ENCODE data around the gene CRACR2B. TPM values are rescaled to one million over a fixed set of nuclear protein-coding genes. Genes with fewer than 3 reads are reported as not detected.

Gene CRACR2B
- total and polyA plus RNA-seq, 2 of the 13 experiments (the other 11 are each of a cell fraction or from before 2014, with no cell fraction given): 14.9 to 21.0 TPM

DNA sequence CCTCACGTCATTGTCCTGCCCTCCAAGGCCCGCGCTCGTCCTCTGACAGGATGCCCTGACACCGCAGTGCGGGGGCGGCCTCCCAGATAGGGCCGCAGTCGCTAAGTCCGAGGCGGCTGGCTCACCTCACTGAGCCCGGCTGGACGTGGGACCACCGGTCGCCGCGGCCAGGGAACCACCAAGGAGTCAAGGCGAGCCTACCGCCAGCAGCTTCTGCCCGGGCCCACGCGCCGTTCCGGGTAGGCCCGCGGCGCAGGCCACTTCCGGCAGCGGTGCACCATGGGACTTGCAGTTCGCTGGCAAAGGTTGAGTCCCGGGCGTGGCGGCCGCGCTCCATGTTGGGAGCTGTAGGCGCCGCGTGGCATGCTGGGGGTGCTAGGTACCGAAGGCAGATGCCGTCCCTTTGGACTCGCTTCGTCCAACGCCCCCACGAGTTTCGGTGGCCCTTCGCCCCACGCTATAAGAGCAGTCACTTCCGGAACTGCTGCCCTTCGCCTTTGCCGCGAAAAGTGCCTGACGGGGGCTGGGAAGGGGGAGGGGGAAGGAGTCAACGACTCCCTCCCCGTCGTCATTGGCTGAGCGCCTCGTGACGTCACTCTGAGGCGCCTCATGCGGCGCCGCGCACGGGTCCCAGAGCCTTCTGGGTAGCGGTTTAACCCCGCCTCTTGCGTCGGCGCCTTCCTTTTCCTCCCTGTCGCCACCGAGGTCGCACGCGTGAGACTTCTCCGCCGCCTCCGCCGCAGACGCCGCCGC is 18.3 kb upstream of the CRACR2B start, which contains the start of gene RPLP2 (continued):
- TF ChIP-seq GTF2F1 (IDR thresholded peaks at IDR 0.05; ENCODE audit: low read length): peak; percentile 87; the same call in 1 of the 2 replicates
- TF ChIP-seq ZNF180 (CRISPR knock-in tag; IDR thresholded peaks at IDR 0.05; ENCODE audit: borderline replicate concordance, low read depth): no peak
- TF ChIP-seq SIN3A (IDR thresholded peaks at IDR 0.05; ENCODE audit: borderline replicate concordance, low read depth, low read length): peak; percentile 68; the same call in 1 of the 2 replicates
- TF ChIP-seq ZNF121 (CRISPR knock-in tag; IDR thresholded peaks at IDR 0.05): no peak
- TF ChIP-seq, protein P1, sequence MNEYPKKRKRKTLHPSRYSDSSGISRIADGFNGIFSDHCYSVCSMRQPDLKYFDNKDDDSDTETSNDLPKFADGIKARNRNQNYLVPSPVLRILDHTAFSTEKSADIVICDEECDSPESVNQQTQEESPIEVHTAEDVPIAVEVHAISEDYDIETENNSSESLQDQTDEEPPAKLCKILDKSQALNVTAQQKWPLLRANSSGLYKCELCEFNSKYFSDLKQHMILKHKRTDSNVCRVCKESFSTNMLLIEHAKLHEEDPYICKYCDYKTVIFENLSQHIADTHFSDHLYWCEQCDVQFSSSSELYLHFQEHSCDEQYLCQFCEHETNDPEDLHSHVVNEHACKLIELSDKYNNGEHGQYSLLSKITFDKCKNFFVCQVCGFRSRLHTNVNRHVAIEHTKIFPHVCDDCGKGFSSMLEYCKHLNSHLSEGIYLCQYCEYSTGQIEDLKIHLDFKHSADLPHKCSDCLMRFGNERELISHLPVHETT (CRISPR knock-in tag; conservative IDR thresholded peaks at IDR 0.05): no peak; the same call in 1 of the 2 replicates
- TF ChIP-seq TCF7 (IDR thresholded peaks at IDR 0.05; ENCODE audit: low read depth): no peak
- peak; percentile 64; the same call in 1 of the 2 replicates for TF ChIP-seq ZXDC (CRISPR knock-in tag; IDR thresholded peaks at IDR 0.05)
- no peak; the same call in 1 of the 2 replicates for TF ChIP-seq ZNF598 (CRISPR knock-in tag; IDR thresholded peaks at IDR 0.05; ENCODE audit: borderline replicate concordance)
- TF ChIP-seq PBX3 (CRISPR knock-in tag; IDR thresholded peaks at IDR 0.05; ENCODE audit: borderline replicate concordance): no peak
- peak; percentile 18 for TF ChIP-seq MEIS1 (CRISPR knock-in tag; IDR thresholded peaks at IDR 0.05; ENCODE audit: borderline replicate concordance)
- TF ChIP-seq SSRP1 (CRISPR knock-in tag; IDR thresholded peaks at IDR 0.05): no peak
- TF ChIP-seq ZNF562 (CRISPR knock-in tag; IDR thresholded peaks at IDR 0.05; ENCODE audit: borderline replicate concordance): no peak
- TF ChIP-seq RFXAP (CRISPR knock-in tag; IDR thresholded peaks at IDR 0.05; ENCODE audit: borderline replicate concordance): no peak
- TF ChIP-seq IKZF5 (CRISPR knock-in tag; IDR thresholded peaks at IDR 0.05): peak; percentile 67
- no peak for TF ChIP-seq ZNF879 (CRISPR knock-in tag; IDR thresholded peaks at IDR 0.05)
- TF ChIP-seq KDM4B (CRISPR knock-in tag; IDR thresholded peaks at IDR 0.05): peak; percentile 5
- peak; percentile 83; the same call in 1 of the 2 replicates for TF ChIP-seq CBFB (CRISPR knock-in tag; IDR thresholded peaks at IDR 0.05)
- TF ChIP-seq SP5 (CRISPR knock-in tag; IDR thresholded peaks at IDR 0.05; ENCODE audit: borderline replicate concordance, low read depth): no peak; the same call in 1 of the 2 replicates
- TF ChIP-seq, protein P2, sequence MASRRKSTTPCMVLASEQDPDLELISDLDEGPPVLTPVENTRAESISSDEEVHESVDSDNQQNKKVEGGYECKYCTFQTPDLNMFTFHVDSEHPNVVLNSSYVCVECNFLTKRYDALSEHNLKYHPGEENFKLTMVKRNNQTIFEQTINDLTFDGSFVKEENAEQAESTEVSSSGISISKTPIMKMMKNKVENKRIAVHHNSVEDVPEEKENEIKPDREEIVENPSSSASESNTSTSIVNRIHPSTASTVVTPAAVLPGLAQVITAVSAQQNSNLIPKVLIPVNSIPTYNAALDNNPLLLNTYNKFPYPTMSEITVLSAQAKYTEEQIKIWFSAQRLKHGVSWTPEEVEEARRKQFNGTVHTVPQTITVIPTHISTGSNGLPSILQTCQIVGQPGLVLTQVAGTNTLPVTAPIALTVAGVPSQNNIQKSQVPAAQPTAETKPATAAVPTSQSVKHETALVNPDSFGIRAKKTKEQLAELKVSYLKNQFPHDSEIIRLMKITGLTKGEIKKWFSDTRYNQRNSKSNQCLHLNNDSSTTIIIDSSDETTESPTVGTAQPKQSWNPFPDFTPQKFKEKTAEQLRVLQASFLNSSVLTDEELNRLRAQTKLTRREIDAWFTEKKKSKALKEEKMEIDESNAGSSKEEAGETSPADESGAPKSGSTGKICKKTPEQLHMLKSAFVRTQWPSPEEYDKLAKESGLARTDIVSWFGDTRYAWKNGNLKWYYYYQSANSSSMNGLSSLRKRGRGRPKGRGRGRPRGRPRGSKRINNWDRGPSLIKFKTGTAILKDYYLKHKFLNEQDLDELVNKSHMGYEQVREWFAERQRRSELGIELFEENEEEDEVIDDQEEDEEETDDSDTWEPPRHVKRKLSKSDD (CRISPR knock-in tag; IDR thresholded peaks at IDR 0.05; ENCODE audit: low read depth): peak; percentile 85
- peak; percentile 78; the same call in 1 of the 2 replicates for TF ChIP-seq TGIF2 (CRISPR knock-in tag; IDR thresholded peaks at IDR 0.05)
- no peak for TF ChIP-seq ZNF7 (CRISPR knock-in tag; IDR thresholded peaks at IDR 0.05)

All from HepG2 (cell line).